CD14-positive monocyte (primary cell): ENCODE measurements around the gene PREX1. TPM values are rescaled to one million over a fixed set of nuclear protein-coding genes. Genes with fewer than 3 reads are reported as not detected.
A peak's percentile ranks its signal among the peaks of the same experiment; 100 is the strongest.

Source experiments
- DNase-seq, 3 donors: peaks; one replicate each; pipeline ENCODE4 v3.0.0-alpha.2; 2011 to 2022
- H2AFZ ChIP-seq: 2 replicates; pipeline ENCODE4 v1.6.0; 2012; ENCODE audit warnings: mild to moderate bottlenecking, low read depth, low read length, inconsistent platforms; ENCODE audit not compliant: insufficient read depth, poor library complexity, severe bottlenecking
- H3K27ac ChIP-seq, 2 donors: 1 replicate in 1 of 2; 2 replicates in 1 of 2; pipeline ENCODE4 v1.5.1; 2012 to 2013; ENCODE audit warnings: low read length in 2 of 2, control low read depth in 1 of 2, inconsistent platforms in 1 of 2, low read depth in 1 of 2, mild to moderate bottlenecking in 1 of 2
- H3K27me3 ChIP-seq, 2 donors: one replicate each; pipeline versions ENCODE4 v1.6.0 to v1.6.1; 2011 to 2013; ENCODE audit warnings: low read length in 2 of 2; ENCODE audit not compliant: control insufficient read depth in 2 of 2, insufficient read depth in 2 of 2
- H3K36me3 ChIP-seq, 2 donors: replicated peaks in 1 of 2; 1 replicate in 1 of 2; 2 replicates in 1 of 2; pipeline versions ENCODE4 v1.5.1 to v1.6.1; 2012 to 2013; ENCODE audit warnings: low read length in 2 of 2, control low read depth in 1 of 2, inconsistent platforms in 1 of 2, mild to moderate bottlenecking in 1 of 2; ENCODE audit not compliant: insufficient read depth in 2 of 2, control insufficient read depth in 1 of 2
- H3K4me1 ChIP-seq, 2 donors: 1 replicate in 1 of 2; 2 replicates in 1 of 2; pipeline versions ENCODE4 v1.5.1 to v1.6.1; 2012 to 2013; ENCODE audit warnings: low read length in 2 of 2, control low read depth in 1 of 2, inconsistent platforms in 1 of 2, mild to moderate bottlenecking in 1 of 2, moderate library complexity in 1 of 2; ENCODE audit not compliant: insufficient read depth in 2 of 2, control insufficient read depth in 1 of 2
- H3K4me2 ChIP-seq: replicated peaks from 2 replicates; pipeline ENCODE3; 2012; ENCODE audit warnings: low read length, moderate library complexity, mild to moderate bottlenecking; ENCODE audit not compliant: poor library complexity, severe bottlenecking; ENCODE audit errors: extremely low read depth
- H3K4me3 ChIP-seq, 3 experiments: fragments of 200-600 bp in 1 of 3; sonication (generic) in 1 of 3; replicated peaks in 1 of 3; 1 replicate in 2 of 3; 2 replicates in 1 of 3; pipeline ENCODE4 v1.5.1; 2011 to 2013; ENCODE audit warnings: low read length in 3 of 3, mild to moderate bottlenecking in 3 of 3, control low read depth in 2 of 3, low read depth in 2 of 3, inconsistent platforms in 1 of 3, moderate library complexity in 1 of 3
- H3K79me2 ChIP-seq: 2 replicates; pipeline ENCODE4 v1.6.0; 2012; ENCODE audit warnings: mild to moderate bottlenecking, control low read depth, inconsistent platforms, low read length, moderate library complexity; ENCODE audit not compliant: insufficient read depth
- H3K9ac ChIP-seq: 2 replicates; pipeline ENCODE4 v1.6.0; 2017; ENCODE audit warnings: low read length, mild to moderate bottlenecking; ENCODE audit not compliant: insufficient read depth, poor library complexity, severe bottlenecking
- H3K9me3 ChIP-seq, 2 donors: replicated peaks in 1 of 2; 1 replicate in 1 of 2; 2 replicates in 1 of 2; pipeline versions ENCODE4 v1.5.1 to v1.6.1; 2012 to 2013; ENCODE audit warnings: low read length in 2 of 2, control low read depth in 1 of 2; ENCODE audit not compliant: control insufficient read depth in 1 of 2, insufficient read depth in 1 of 2
- H4K20me1 ChIP-seq: 2 replicates; pipeline ENCODE4 v1.6.0; 2012; ENCODE audit warnings: mild to moderate bottlenecking, low read length, control low read depth, moderate library complexity; ENCODE audit not compliant: insufficient read depth
- H3K27ac Mint-ChIP-seq, 7 donors: one replicate each; pipeline ENCODE4 v1.8.0; 2020; ENCODE audit warnings: mild to moderate bottlenecking in 7 of 7, mixed read lengths in 7 of 7, moderate library complexity in 6 of 7, inconsistent platforms in 2 of 7
- H3K27me3 Mint-ChIP-seq, 3 donors: one replicate each; pipeline ENCODE4 v1.8.0; 2021 to 2022; ENCODE audit warnings: low read depth in 3 of 3, mild to moderate bottlenecking in 3 of 3, mixed read lengths in 3 of 3, moderate library complexity in 3 of 3, inconsistent platforms in 1 of 3
- H3K36me3 Mint-ChIP-seq, 2 donors: one replicate each; pipeline ENCODE4 v1.8.0; 2020; ENCODE audit warnings: mixed read lengths in 2 of 2, inconsistent platforms in 1 of 2, mild to moderate bottlenecking in 1 of 2
- H3K4me1 Mint-ChIP-seq: one replicate; pipeline ENCODE4 v1.8.0; 2020; ENCODE audit warnings: mild to moderate bottlenecking, mixed read lengths
- H3K4me3 Mint-ChIP-seq, 2 donors: one replicate each; pipeline ENCODE4 v1.8.0; 2020; ENCODE audit warnings: mild to moderate bottlenecking in 2 of 2, mixed read lengths in 2 of 2, moderate library complexity in 1 of 2
- H3K9me3 Mint-ChIP-seq, 7 donors: one replicate each; pipeline ENCODE4 v1.8.0; 2020 to 2022; ENCODE audit warnings: mixed read lengths in 7 of 7, mild to moderate bottlenecking in 6 of 7, moderate library complexity in 6 of 7, inconsistent platforms in 2 of 7
- CTCF ChIP-seq: fragments of 200-600 bp; IDR thresholded peaks from one replicate; pipeline ENCODE4 v1.8.0; 2022; ENCODE audit warnings: antibody characterized with exemption, mild to moderate bottlenecking
- WGBS: methylation state at CpG from one replicate; pipeline ENCODE4 v1.1.5; 2013; ENCODE audit warnings: missing lambda C conversion rate; ENCODE audit not compliant: insufficient coverage; 5-methylcytosine and 5-hydroxymethylcytosine counted together
- intact Hi-C, 2 donors: fragments of 100-400 bp; cut with micrococcal nuclease; formaldehyde crosslinking; loops; one replicate each; pipeline versions ENCODE4 v1.15.0 to v1.15.1; 2023
- polyA plus RNA-seq, 3 donors: library from polyadenylated mRNA; depleted of rRNA in 1 of 3; unstranded in 2 of 3; stranded (reverse) in 1 of 3; fragments of 300-500 nt in 2 of 3; fragments of >200 nt in 1 of 3; fragmentation: Illumina TruSeq in 2 of 3; gene quantifications; 1 replicate in 2 of 3; 2 replicates in 1 of 3; pipeline ENCODE4 v1.2.3, GENCODE V29; 2012 to 2021

PREX1 gene
- polyA plus RNA-seq, 3 donors: 24.3 to 114 (median 27.5) TPM

- intact Hi-C loops: loop anchor here in 1 of 2 donors (10.0 kb wide), 1 partner anchor 845 kb away; the partner anchor contains the start of gene SULF2
- no peak overlapping the region for H3K27ac ChIP-seq
- WGBS: 100% methylated on average over 8 of the region's 15 CpGs
- H3K79me2 ChIP-seq: no peaks in the 10 kb centered on the region
- H3K27me3 ChIP-seq: no peaks in the 10 kb centered on the region
- peaks cover 100% of the 10 kb centered on the region for H4K20me1 ChIP-seq
- no peak overlapping the region for H3K4me3 ChIP-seq
- H3K9ac ChIP-seq: no peak overlapping the region
- peak overlapping the region in 4 of 7 donors; percentile 56 to 75 (median 65) for H3K27ac Mint-ChIP-seq
- H3K4me2 ChIP-seq: no peak overlapping the region
- H3K4me1 Mint-ChIP-seq: peaks cover 23% of the 10 kb centered on the region
- peaks cover 88 to 100% of the 10 kb centered on the region in 2 donors for H3K36me3 Mint-ChIP-seq
- no peak overlapping the region for H3K4me3 Mint-ChIP-seq
- peaks cover 98 to 100% of the 10 kb centered on the region in 2 donors for H3K36me3 ChIP-seq
- no peak for DNase-seq
- TF ChIP-seq CTCF: no peak
- H3K4me1 ChIP-seq: peaks cover 6 to 18% of the 10 kb centered on the region in 2 donors
- H3K9me3 ChIP-seq: no peaks in the 10 kb centered on the region
- peaks cover 0 to 3% (median 0%) of the 10 kb centered on the region in 3 donors for H3K27me3 Mint-ChIP-seq
- peaks cover 0 to 1% (median 0%) of the 10 kb centered on the region in 7 donors for H3K9me3 Mint-ChIP-seq
- no peak overlapping the region for H2AFZ ChIP-seq
Observed at GRCh38 chr20:48629069-48629959, 198.5 kb downstream of the PREX1 start.

- Histone ChIP-seq H3K79me2 (no peaks in the 10 kb centered on the region), H3K4me3 (no peak overlapping the region), H3K9ac (no peak overlapping the region), H3K9me3 (no peaks in the 10 kb centered on the region), H2AFZ (no peak overlapping the region), H3K4me1 (peaks cover 6 to 18% of the 10 kb centered on the region in 2 donors), H3K36me3 (peaks cover 91 to 99% of the 10 kb centered on the region in 2 donors), H3K4me2 (no peak overlapping the region), H3K27me3 (no peaks in the 10 kb centered on the region), H4K20me1 (peaks cover 100% of the 10 kb centered on the region), H3K27ac (peak overlapping the region in 1 of 2 donors; percentile 1)
- H3K36me3 Mint-ChIP-seq: peaks cover 82 to 99% of the 10 kb centered on the region in 2 donors
- no peaks in the 10 kb centered on the region for H3K9me3 Mint-ChIP-seq
- H3K4me3 Mint-ChIP-seq: no peak overlapping the region
- intact Hi-C loops: loop anchor here in 1 of 2 donors (10.0 kb wide), 1 partner anchor 843 kb away; the partner anchor contains the start of gene SULF2
- no peak for TF ChIP-seq CTCF
- WGBS: 91% methylated on average over 8 of the region's 16 CpGs
- H3K27ac Mint-ChIP-seq: peak overlapping the region in 4 of 7 donors; percentile 6 to 90 (median 50)
- peaks cover 0 to 2% (median 2%) of the 10 kb centered on the region in 3 donors for H3K27me3 Mint-ChIP-seq
- peaks cover 24% of the 10 kb centered on the region for H3K4me1 Mint-ChIP-seq
- no peak for DNase-seq
Observed at GRCh38 chr20:48627737-48628128, 200.1 kb downstream of the PREX1 start.
